ENCODE results near the gene LIMA1. TPM values are rescaled to one million over a fixed set of nuclear protein-coding genes. Genes with fewer than 3 reads are reported as not detected.
"Not testable (repeated sequence)": the region's sequence is repeated elsewhere in the genome, so short reads cannot be mapped to it uniquely, and the experiment has no call there.

The LIMA1 gene
- total RNA-seq, 4 donors from 2014 or later = 7.4 to 24.5 (median 8.8) TPM

GRCh38 chr12:50322206-50322605 lies 38.9 kb upstream of the LIMA1 start:
- Histone ChIP-seq H3K27ac (no peak overlapping the region), H3K9me3 (no peaks in the 10 kb centered on the region), H3K27me3 (no peaks in the 10 kb centered on the region), H3K4me3 (no peak overlapping the region), H3K36me3 (no peaks in the 10 kb centered on the region), H3K4me1 (no peaks in the 10 kb centered on the region)
- ATAC-seq (no peak), DNase-seq (no peak)
- intact Hi-C loops (cut with DNase I; ENCODE audit: low total_unique reads) (no loop called here), in situ Hi-C loops (cut with MboI; ENCODE audit: low sequenced_read_pairs in 4 of 4) (loop anchor here in 2 of 4 donors (25.0 kb wide), 1 partner anchor 235 kb away; the partner anchor contains the start of gene SMARCD1 (in 2 of the 2))
- TF ChIP-seq, protein P1, sequence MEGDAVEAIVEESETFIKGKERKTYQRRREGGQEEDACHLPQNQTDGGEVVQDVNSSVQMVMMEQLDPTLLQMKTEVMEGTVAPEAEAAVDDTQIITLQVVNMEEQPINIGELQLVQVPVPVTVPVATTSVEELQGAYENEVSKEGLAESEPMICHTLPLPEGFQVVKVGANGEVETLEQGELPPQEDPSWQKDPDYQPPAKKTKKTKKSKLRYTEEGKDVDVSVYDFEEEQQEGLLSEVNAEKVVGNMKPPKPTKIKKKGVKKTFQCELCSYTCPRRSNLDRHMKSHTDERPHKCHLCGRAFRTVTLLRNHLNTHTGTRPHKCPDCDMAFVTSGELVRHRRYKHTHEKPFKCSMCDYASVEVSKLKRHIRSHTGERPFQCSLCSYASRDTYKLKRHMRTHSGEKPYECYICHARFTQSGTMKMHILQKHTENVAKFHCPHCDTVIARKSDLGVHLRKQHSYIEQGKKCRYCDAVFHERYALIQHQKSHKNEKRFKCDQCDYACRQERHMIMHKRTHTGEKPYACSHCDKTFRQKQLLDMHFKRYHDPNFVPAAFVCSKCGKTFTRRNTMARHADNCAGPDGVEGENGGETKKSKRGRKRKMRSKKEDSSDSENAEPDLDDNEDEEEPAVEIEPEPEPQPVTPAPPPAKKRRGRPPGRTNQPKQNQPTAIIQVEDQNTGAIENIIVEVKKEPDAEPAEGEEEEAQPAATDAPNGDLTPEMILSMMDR (IDR thresholded peaks at IDR 0.05 in 4 of 5, conservative IDR thresholded peaks at IDR 0.05 in 1 of 5) = no peak
- TF ChIP-seq POLR2A (IDR thresholded peaks at IDR 0.05) = no peak

DNA sequence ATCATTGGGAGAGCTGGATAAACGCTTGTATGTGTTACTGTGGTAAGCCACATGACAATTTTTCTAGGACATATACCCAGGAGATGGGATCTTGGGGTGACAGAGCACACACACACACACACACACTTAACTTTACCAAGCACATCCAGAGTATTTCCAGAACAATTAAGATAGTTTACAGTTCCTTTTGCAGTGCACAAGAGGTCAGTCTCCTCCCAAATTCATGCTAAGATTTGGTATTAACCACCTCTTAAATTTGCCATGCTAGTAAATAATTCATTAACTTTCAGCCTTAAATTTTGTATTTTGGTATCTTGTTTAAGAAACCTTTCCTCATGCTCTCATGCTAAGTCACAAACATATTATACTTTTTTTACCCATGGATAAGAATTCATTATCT lies 33.9 kb upstream of the LIMA1 start:
- H3K9me3 ChIP-seq = no peaks in the 10 kb centered on the region
- no peak overlapping the region for H3K4me3 ChIP-seq
- H3K27me3 ChIP-seq = no peaks in the 10 kb centered on the region
- H3K4me1 ChIP-seq = peaks cover 0 to 5% of the 10 kb centered on the region in 2 donors
- no peaks in the 10 kb centered on the region for H3K36me3 ChIP-seq
- H3K27ac ChIP-seq = no peak overlapping the region
- DNase-seq (no peak), ATAC-seq (no peak)
- intact Hi-C loops (cut with DNase I; ENCODE audit: low total_unique reads) = loop anchor here (10.0 kb wide), 1 partner anchor 232 kb away; the partner anchor contains the start of gene SMARCD1
- TF ChIP-seq, protein P1 (IDR thresholded peaks at IDR 0.05 in 4 of 5, conservative IDR thresholded peaks at IDR 0.05 in 1 of 5) = no peak
- no peak for TF ChIP-seq POLR2A (IDR thresholded peaks at IDR 0.05)
- in situ Hi-C loops (cut with MboI; ENCODE audit: low sequenced_read_pairs in 4 of 4) = loop anchor here in 3 of 4 donors (10.0 to 25.0 kb wide), 2 partner anchors 230 to 242 kb away; partner anchors contain the start of gene SMARCD1 (in 2 of the 3)

GRCh38 chr12:50315803-50316202 lies 32.5 kb upstream of the LIMA1 start:
- ATAC-seq (no peak), DNase-seq (no peak)
- in situ Hi-C loops (cut with MboI; ENCODE audit: low sequenced_read_pairs in 4 of 4) (loop anchor here in 3 of 4 donors (10.0 to 25.0 kb wide), 2 partner anchors 229 to 241 kb away; partner anchors contain the start of gene SMARCD1 (in 2 of the 3)), intact Hi-C loops (cut with DNase I; ENCODE audit: low total_unique reads) (loop anchor here (10.0 kb wide), 1 partner anchor 231 kb away; the partner anchor contains the start of gene SMARCD1)
- Histone ChIP-seq H3K4me3 (no peak overlapping the region), H3K36me3 (no peaks in the 10 kb centered on the region), H3K4me1 (peaks cover 0 to 6% of the 10 kb centered on the region in 2 donors), H3K9me3 (no peaks in the 10 kb centered on the region), H3K27me3 (no peaks in the 10 kb centered on the region), H3K27ac (no peak overlapping the region)
- no peak for TF ChIP-seq POLR2A (IDR thresholded peaks at IDR 0.05)
- TF ChIP-seq, protein P1 (IDR thresholded peaks at IDR 0.05 in 4 of 5, conservative IDR thresholded peaks at IDR 0.05 in 1 of 5) = no peak

DNA sequence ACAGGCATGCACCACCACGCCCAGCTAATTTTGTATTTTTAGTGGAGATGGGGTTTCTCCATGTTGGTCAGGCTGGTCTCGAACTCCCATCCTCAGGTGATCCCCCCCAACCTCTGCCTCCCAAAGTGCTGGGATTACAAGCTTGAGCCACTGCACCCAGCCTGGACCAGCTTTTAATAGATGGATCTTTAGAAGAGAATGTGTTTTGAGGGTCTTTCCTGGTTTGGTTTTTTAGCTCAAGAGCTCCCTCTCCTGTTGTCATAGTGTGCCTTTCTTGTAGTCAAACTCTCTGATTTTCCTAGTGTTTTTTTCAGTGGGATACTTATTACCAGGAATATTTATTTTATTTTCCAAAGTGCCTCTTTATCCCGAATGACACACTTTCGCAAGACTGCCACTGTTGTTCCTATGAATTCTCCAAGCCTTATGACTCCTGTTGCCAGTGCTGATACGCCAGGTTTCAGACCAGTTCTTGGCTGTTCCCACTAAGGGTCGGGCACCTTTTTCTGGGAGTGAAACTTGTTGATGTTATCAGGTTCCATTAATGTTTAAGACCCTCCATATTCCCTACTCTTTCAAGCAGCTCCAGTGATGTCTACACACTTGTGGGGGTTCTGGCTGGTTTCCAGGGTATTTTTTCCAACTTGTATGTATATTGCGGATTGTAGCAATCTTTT lies 31.5 kb upstream of the LIMA1 start:
- in situ Hi-C loops (cut with MboI; ENCODE audit: low sequenced_read_pairs in 4 of 4) = loop anchor here in 3 of 4 donors (10.0 to 25.0 kb wide), 2 partner anchors 227 to 240 kb away; partner anchors contain the start of gene SMARCD1 (in 2 of the 3)
- intact Hi-C loops (cut with DNase I; ENCODE audit: low total_unique reads) = loop anchor here (5.0 to 10.0 kb wide), 3 partner anchors 92 to 230 kb away; partner anchors contain the start of gene SMARCD1
- Histone ChIP-seq H3K27ac (no peak overlapping the region), H3K4me3 (no peak overlapping the region), H3K36me3 (no peaks in the 10 kb centered on the region), H3K9me3 (no peaks in the 10 kb centered on the region), H3K4me1 (peaks cover 0 to 12% of the 10 kb centered on the region in 2 donors), H3K27me3 (no peaks in the 10 kb centered on the region)
- TF ChIP-seq POLR2A (IDR thresholded peaks at IDR 0.05) = no peak
- TF ChIP-seq, protein P1 (IDR thresholded peaks at IDR 0.05 in 4 of 5, conservative IDR thresholded peaks at IDR 0.05 in 1 of 5) = peak; percentile 25 to 57 (median 43)
- no peak for DNase-seq
- ATAC-seq = no peak

- H3K9me3 ChIP-seq, H3K27ac ChIP-seq, DNase-seq, H3K4me3 ChIP-seq, H3K36me3 ChIP-seq, H3K27me3 ChIP-seq, ATAC-seq: not testable (repeated sequence)
- H3K4me1 ChIP-seq = peaks cover 0 to 12% of the 10 kb centered on the region in 2 donors
- intact Hi-C loops (cut with DNase I; ENCODE audit: low total_unique reads) = loop anchor here (5.0 to 10.0 kb wide), 3 partner anchors 92 to 229 kb away; partner anchors contain the start of gene SMARCD1
- in situ Hi-C loops (cut with MboI; ENCODE audit: low sequenced_read_pairs in 4 of 4) = loop anchor here in 3 of 4 donors (10.0 to 25.0 kb wide), 2 partner anchors 227 to 239 kb away; partner anchors contain the start of gene SMARCD1 (in 2 of the 3)
Observed at GRCh38 chr12:50313971-50314370, 30.7 kb upstream of the LIMA1 start.

Data from gastrocnemius medialis (tissue), 4 donors.